Hematopoietic multipotent progenitor cell treated with erythropoietin and hydrocortisone succinate and interleukin-3 and kit ligand, for 17 days (in vitro differentiated cells): Measurements from ENCODE around the gene CNTNAP1.
"Not testable (repeated sequence)": the region's sequence is repeated elsewhere in the genome, so short reads cannot be mapped to it uniquely, and the experiment has no call there.

ENCODE experiments used
- DNase-seq: peaks from one replicate; pipeline ENCODE4 v3.0.0-alpha.2; 2015; ENCODE audit warnings: low spot score

CNTNAP1 gene

GRCh38 chr17:42740699-42741098 is 58.4 kb downstream of the CNTNAP1 start:
- peak; percentile 17 for DNase-seq

- DNase-seq = not testable (repeated sequence)
Observed at GRCh38 chr17:42742916-42743315, 60.6 kb downstream of the CNTNAP1 start.

- DNase-seq = peak; percentile 58
Observed at GRCh38 chr17:42743595-42744282, 61.4 kb downstream of the CNTNAP1 start.

- DNase-seq = peak; percentile 88
Observed at GRCh38 chr17:42744283-42744805, 62.0 kb downstream of the CNTNAP1 start.

GRCh38 chr17:42744806-42745617 is 62.7 kb downstream of the CNTNAP1 start, which contains the start of gene EZH1:
TSS of gene EZH1 (minus strand) at chr17:42745040. CDS start at chr17:42728941, 16,099 bp downstream.
- DNase-seq = peak; percentile 95

GRCh38 chr17:42748202-42748907 is 66.0 kb downstream of the CNTNAP1 start:
- no peak for DNase-seq

GRCh38 chr17:42748908-42749798 is 66.8 kb downstream of the CNTNAP1 start:
- no peak for DNase-seq
